ENCODE measurements around the gene GRIN2A.

The GRIN2A gene

GRCh38 chr16:9978160-9978725 lies 204.0 kb downstream of the GRIN2A start:
- WGBS (ENCODE audit: insufficient coverage): 83% methylated on average over 1 of the region's 2 CpGs
- H3K9me3 ChIP-seq (ENCODE audit: control extremely low read depth in 1 of 5, control insufficient read depth in 4 of 5, insufficient read depth in 2 of 5, low read depth in 1 of 5, low read length in 4 of 5): no peaks in the 10 kb centered on the region
- no peak overlapping the region for H3K4me3 ChIP-seq (ENCODE audit: control insufficient read depth in 1 of 7, extremely low read depth in 1 of 7, insufficient read depth in 4 of 7, low read depth in 2 of 7, low read length in 6 of 7)
- POLR2A ChIA-PET: no interaction called here
- no peaks in the 10 kb centered on the region for H3K27me3 ChIP-seq (replicated peaks in 2 of 5; ENCODE audit: control insufficient read depth in 4 of 5, insufficient read depth in 5 of 5, low read length in 4 of 5)
- no peak overlapping the region for H3K27ac ChIP-seq (ENCODE audit: insufficient read depth in 1 of 2, low read depth in 1 of 2, low read length in 2 of 2, poor library complexity in 1 of 2, severe bottlenecking in 2 of 2)
- CTCF ChIA-PET: no interaction called here
- no peaks in the 10 kb centered on the region for H3K4me1 ChIP-seq (ENCODE audit: control extremely low read depth in 1 of 4, control insufficient read depth in 4 of 4, insufficient read depth in 4 of 4, low read length in 3 of 4)
- no peaks in the 10 kb centered on the region for H3K36me3 ChIP-seq (ENCODE audit: control insufficient read depth in 4 of 4, insufficient read depth in 4 of 4, low read length in 3 of 4)
- DNase-seq: no peak

DNA sequence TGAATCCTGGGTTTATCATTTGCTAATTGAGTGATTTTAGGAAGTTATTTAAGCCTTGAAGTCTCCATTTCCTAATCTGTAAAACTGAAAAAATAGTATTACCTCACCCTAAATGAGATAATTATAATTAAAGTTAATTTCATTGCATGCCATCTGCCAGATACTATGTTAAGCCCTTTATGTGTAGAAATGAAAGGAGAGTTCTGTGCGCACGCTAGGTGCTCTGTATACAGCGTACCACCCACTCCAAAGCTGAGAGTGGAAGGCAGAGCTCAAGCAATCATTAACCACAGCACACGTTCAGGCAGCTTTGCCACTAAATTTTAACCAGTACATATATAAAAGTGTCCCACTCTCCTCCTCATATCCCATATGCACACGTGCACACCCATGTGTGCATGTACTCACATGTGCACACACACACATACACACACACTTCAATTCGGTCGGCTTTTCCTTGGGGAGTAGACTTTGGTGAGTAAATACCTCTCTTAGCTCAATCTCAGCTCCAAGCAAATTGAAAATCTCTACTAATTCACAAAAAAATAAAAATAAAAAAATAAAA lies 204.8 kb downstream of the GRIN2A start:
- ChIA-PET POLR2A (no interaction called here), CTCF (no interaction called here)
- no peaks in the 10 kb centered on the region for H3K36me3 ChIP-seq (ENCODE audit: control insufficient read depth in 4 of 4, insufficient read depth in 4 of 4, low read length in 3 of 4)
- WGBS (ENCODE audit: insufficient coverage): 96% methylated on average over 3 of the region's 7 CpGs
- H3K4me1 ChIP-seq (ENCODE audit: control extremely low read depth in 1 of 4, control insufficient read depth in 4 of 4, insufficient read depth in 4 of 4, low read length in 3 of 4): no peaks in the 10 kb centered on the region
- no peaks in the 10 kb centered on the region for H3K9me3 ChIP-seq (ENCODE audit: control extremely low read depth in 1 of 5, control insufficient read depth in 4 of 5, insufficient read depth in 2 of 5, low read depth in 1 of 5, low read length in 4 of 5)
- no peaks in the 10 kb centered on the region for H3K27me3 ChIP-seq (replicated peaks in 2 of 5; ENCODE audit: control insufficient read depth in 4 of 5, insufficient read depth in 5 of 5, low read length in 4 of 5)
- no peak overlapping the region for H3K4me3 ChIP-seq (ENCODE audit: control insufficient read depth in 1 of 7, extremely low read depth in 1 of 7, insufficient read depth in 4 of 7, low read depth in 2 of 7, low read length in 6 of 7)
- no peak for DNase-seq
- no peak overlapping the region for H3K27ac ChIP-seq (ENCODE audit: insufficient read depth in 1 of 2, low read depth in 1 of 2, low read length in 2 of 2, poor library complexity in 1 of 2, severe bottlenecking in 2 of 2)

- Histone ChIP-seq H3K9me3 (ENCODE audit: control extremely low read depth in 1 of 5, control insufficient read depth in 4 of 5, insufficient read depth in 2 of 5, low read depth in 1 of 5, low read length in 4 of 5) (no peaks in the 10 kb centered on the region), H3K27me3 (replicated peaks in 2 of 5; ENCODE audit: control insufficient read depth in 4 of 5, insufficient read depth in 5 of 5, low read length in 4 of 5) (no peaks in the 10 kb centered on the region), H3K4me3 (ENCODE audit: control insufficient read depth in 1 of 7, extremely low read depth in 1 of 7, insufficient read depth in 4 of 7, low read depth in 2 of 7, low read length in 6 of 7) (no peak overlapping the region), H3K27ac (ENCODE audit: insufficient read depth in 1 of 2, low read depth in 1 of 2, low read length in 2 of 2, poor library complexity in 1 of 2, severe bottlenecking in 2 of 2) (no peak overlapping the region), H3K4me1 (ENCODE audit: control extremely low read depth in 1 of 4, control insufficient read depth in 4 of 4, insufficient read depth in 4 of 4, low read length in 3 of 4) (no peaks in the 10 kb centered on the region), H3K36me3 (ENCODE audit: control insufficient read depth in 4 of 4, insufficient read depth in 4 of 4, low read length in 3 of 4) (no peaks in the 10 kb centered on the region)
- ChIA-PET POLR2A (no interaction called here), CTCF (no interaction called here)
- no peak for DNase-seq
- 94% methylated on average over 9 of the region's 9 CpGs for WGBS (ENCODE audit: insufficient coverage)
Measured at GRCh38 chr16:9976601-9977000, 205.6 kb downstream of the GRIN2A start.

DNA sequence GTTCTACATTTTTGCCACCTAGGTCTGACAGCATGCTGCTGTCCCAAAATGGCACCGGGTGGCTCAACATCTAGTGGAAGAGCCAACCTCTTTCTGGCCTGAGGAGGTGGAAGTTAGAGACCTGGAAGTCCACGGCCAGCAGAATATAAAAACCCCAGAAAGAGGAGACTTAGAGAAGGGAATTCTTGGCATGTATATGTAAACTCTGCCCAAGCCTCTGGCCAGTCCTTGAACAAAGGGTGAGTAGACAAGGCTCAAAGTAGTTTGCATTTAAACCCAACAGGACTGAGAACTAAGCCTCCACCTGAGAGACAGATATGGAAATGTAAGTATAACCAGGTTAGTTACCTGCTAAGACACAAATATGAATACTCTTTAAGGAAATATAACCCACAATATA lies 210.3 kb downstream of the GRIN2A start:
- CTCF ChIA-PET: no interaction called here
- POLR2A ChIA-PET: no interaction called here
- no peak overlapping the region for H3K4me3 ChIP-seq (ENCODE audit: control insufficient read depth in 1 of 7, extremely low read depth in 1 of 7, insufficient read depth in 4 of 7, low read depth in 2 of 7, low read length in 6 of 7)
- no peak overlapping the region for H3K27ac ChIP-seq (ENCODE audit: insufficient read depth in 1 of 2, low read depth in 1 of 2, low read length in 2 of 2, poor library complexity in 1 of 2, severe bottlenecking in 2 of 2)
- H3K4me1 ChIP-seq (ENCODE audit: control extremely low read depth in 1 of 4, control insufficient read depth in 4 of 4, insufficient read depth in 4 of 4, low read length in 3 of 4): no peaks in the 10 kb centered on the region
- H3K9me3 ChIP-seq (ENCODE audit: control extremely low read depth in 1 of 5, control insufficient read depth in 4 of 5, insufficient read depth in 2 of 5, low read depth in 1 of 5, low read length in 4 of 5): no peaks in the 10 kb centered on the region
- 83% methylated on average over 1 of the region's 2 CpGs for WGBS (ENCODE audit: insufficient coverage)
- no peaks in the 10 kb centered on the region for H3K27me3 ChIP-seq (replicated peaks in 2 of 5; ENCODE audit: control insufficient read depth in 4 of 5, insufficient read depth in 5 of 5, low read length in 4 of 5)
- no peak for DNase-seq
- no peaks in the 10 kb centered on the region for H3K36me3 ChIP-seq (ENCODE audit: control insufficient read depth in 4 of 4, insufficient read depth in 4 of 4, low read length in 3 of 4)

- H3K27me3 ChIP-seq (replicated peaks in 2 of 5; ENCODE audit: control insufficient read depth in 4 of 5, insufficient read depth in 5 of 5, low read length in 4 of 5): no peaks in the 10 kb centered on the region
- H3K9me3 ChIP-seq (ENCODE audit: control extremely low read depth in 1 of 5, control insufficient read depth in 4 of 5, insufficient read depth in 2 of 5, low read depth in 1 of 5, low read length in 4 of 5): no peaks in the 10 kb centered on the region
- WGBS (ENCODE audit: insufficient coverage): no CpG with 5 or more reads among the region's 1 CpG
- no peaks in the 10 kb centered on the region for H3K36me3 ChIP-seq (ENCODE audit: control insufficient read depth in 4 of 4, insufficient read depth in 4 of 4, low read length in 3 of 4)
- no peak overlapping the region for H3K4me3 ChIP-seq (ENCODE audit: control insufficient read depth in 1 of 7, extremely low read depth in 1 of 7, insufficient read depth in 4 of 7, low read depth in 2 of 7, low read length in 6 of 7)
- H3K27ac ChIP-seq (ENCODE audit: insufficient read depth in 1 of 2, low read depth in 1 of 2, low read length in 2 of 2, poor library complexity in 1 of 2, severe bottlenecking in 2 of 2): no peak overlapping the region
- ChIA-PET POLR2A (no interaction called here), CTCF (no interaction called here)
- DNase-seq: no peak
- H3K4me1 ChIP-seq (ENCODE audit: control extremely low read depth in 1 of 4, control insufficient read depth in 4 of 4, insufficient read depth in 4 of 4, low read length in 3 of 4): no peaks in the 10 kb centered on the region
Measured at GRCh38 chr16:9970796-9971195, 211.4 kb downstream of the GRIN2A start.

- WGBS (ENCODE audit: insufficient coverage): 75% methylated on average over 1 of the region's 2 CpGs
- no peaks in the 10 kb centered on the region for H3K27me3 ChIP-seq (replicated peaks in 2 of 5; ENCODE audit: control insufficient read depth in 4 of 5, insufficient read depth in 5 of 5, low read length in 4 of 5)
- ChIA-PET CTCF (no interaction called here), POLR2A (no interaction called here)
- no peak for DNase-seq
- H3K36me3 ChIP-seq (ENCODE audit: control insufficient read depth in 4 of 4, insufficient read depth in 4 of 4, low read length in 3 of 4): no peaks in the 10 kb centered on the region
- H3K4me1 ChIP-seq (ENCODE audit: control extremely low read depth in 1 of 4, control insufficient read depth in 4 of 4, insufficient read depth in 4 of 4, low read length in 3 of 4): no peaks in the 10 kb centered on the region
- no peak overlapping the region for H3K4me3 ChIP-seq (ENCODE audit: control insufficient read depth in 1 of 7, extremely low read depth in 1 of 7, insufficient read depth in 4 of 7, low read depth in 2 of 7, low read length in 6 of 7)
- no peaks in the 10 kb centered on the region for H3K9me3 ChIP-seq (ENCODE audit: control extremely low read depth in 1 of 5, control insufficient read depth in 4 of 5, insufficient read depth in 2 of 5, low read depth in 1 of 5, low read length in 4 of 5)
- no peak overlapping the region for H3K27ac ChIP-seq (ENCODE audit: insufficient read depth in 1 of 2, low read depth in 1 of 2, low read length in 2 of 2, poor library complexity in 1 of 2, severe bottlenecking in 2 of 2)
Measured at GRCh38 chr16:9970244-9970643, 212.0 kb downstream of the GRIN2A start.

DNA sequence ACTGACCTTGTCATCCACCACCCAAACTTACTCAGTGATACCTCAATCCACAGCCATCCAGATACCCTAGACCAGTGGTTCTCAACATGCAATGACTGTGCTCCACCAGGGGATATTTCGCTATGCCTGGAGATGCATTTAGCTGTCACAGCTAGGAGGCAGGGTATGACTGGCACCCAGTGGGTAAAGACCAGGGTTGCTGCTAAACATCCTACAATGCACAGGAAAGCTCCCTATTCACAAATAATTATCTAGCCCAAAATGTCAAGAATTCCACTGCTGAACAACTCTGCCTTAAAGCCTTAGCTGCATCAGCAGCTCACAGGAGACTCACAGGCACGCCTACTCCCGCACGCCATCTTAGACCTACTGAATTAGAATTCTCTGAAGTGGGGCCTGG lies 212.6 kb downstream of the GRIN2A start:
- no peak overlapping the region for H3K4me3 ChIP-seq (ENCODE audit: control insufficient read depth in 1 of 7, extremely low read depth in 1 of 7, insufficient read depth in 4 of 7, low read depth in 2 of 7, low read length in 6 of 7)
- DNase-seq: no peak
- no peaks in the 10 kb centered on the region for H3K27me3 ChIP-seq (replicated peaks in 2 of 5; ENCODE audit: control insufficient read depth in 4 of 5, insufficient read depth in 5 of 5, low read length in 4 of 5)
- no peaks in the 10 kb centered on the region for H3K4me1 ChIP-seq (ENCODE audit: control extremely low read depth in 1 of 4, control insufficient read depth in 4 of 4, insufficient read depth in 4 of 4, low read length in 3 of 4)
- CTCF ChIA-PET: no interaction called here
- no peaks in the 10 kb centered on the region for H3K9me3 ChIP-seq (ENCODE audit: control extremely low read depth in 1 of 5, control insufficient read depth in 4 of 5, insufficient read depth in 2 of 5, low read depth in 1 of 5, low read length in 4 of 5)
- POLR2A ChIA-PET: no interaction called here
- WGBS (ENCODE audit: insufficient coverage): 100% methylated on average over 1 of the region's 4 CpGs
- no peak overlapping the region for H3K27ac ChIP-seq (ENCODE audit: insufficient read depth in 1 of 2, low read depth in 1 of 2, low read length in 2 of 2, poor library complexity in 1 of 2, severe bottlenecking in 2 of 2)
- no peaks in the 10 kb centered on the region for H3K36me3 ChIP-seq (ENCODE audit: control insufficient read depth in 4 of 4, insufficient read depth in 4 of 4, low read length in 3 of 4)

Measured in common myeloid progenitor, CD34-positive (primary cell).